HK-2 (cell line): ENCODE data around the gene FAH.
A peak's percentile ranks its signal among the peaks of the same experiment; 100 is the strongest.

Experiments
- DNase-seq: peaks from one replicate; pipeline ENCODE4 v3.0.0-alpha.2; 2018; ENCODE audit not compliant: unreplicated experiment

The FAH gene

DNA sequence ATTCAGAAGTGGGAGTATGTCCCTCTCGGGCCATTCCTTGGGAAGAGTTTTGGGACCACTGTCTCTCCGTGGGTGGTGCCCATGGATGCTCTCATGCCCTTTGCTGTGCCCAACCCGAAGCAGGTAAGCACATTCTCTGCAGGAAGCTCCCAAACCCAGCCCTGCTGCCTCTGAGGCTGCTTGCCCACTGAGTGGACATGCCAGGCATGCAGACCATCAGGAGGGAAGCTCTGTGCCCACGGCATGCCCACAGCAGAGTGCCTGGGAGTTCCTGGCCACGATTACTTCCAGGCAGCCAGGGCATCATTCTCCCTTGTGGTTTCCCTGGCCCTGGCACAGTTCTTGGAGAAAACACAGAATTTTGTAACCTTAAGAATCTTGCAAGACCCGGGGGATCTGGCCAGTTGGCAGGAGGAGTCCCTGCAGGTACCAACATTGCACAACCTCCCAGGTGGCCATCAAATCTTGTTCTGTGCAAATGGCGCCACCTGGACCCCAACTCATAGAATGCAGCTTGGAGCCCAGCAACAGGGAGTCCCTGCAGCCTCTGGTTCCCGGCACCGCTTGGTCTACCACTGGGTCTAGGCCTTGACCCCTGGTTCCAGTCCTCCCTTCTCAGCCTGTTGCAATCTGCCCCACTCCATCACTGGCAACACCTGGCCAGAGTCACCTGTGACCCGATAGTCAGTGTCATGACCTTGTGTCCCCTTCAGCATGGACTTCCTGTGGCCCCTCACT, 20.4 kb downstream of the FAH start:
- peak; percentile 68 for DNase-seq

DNA sequence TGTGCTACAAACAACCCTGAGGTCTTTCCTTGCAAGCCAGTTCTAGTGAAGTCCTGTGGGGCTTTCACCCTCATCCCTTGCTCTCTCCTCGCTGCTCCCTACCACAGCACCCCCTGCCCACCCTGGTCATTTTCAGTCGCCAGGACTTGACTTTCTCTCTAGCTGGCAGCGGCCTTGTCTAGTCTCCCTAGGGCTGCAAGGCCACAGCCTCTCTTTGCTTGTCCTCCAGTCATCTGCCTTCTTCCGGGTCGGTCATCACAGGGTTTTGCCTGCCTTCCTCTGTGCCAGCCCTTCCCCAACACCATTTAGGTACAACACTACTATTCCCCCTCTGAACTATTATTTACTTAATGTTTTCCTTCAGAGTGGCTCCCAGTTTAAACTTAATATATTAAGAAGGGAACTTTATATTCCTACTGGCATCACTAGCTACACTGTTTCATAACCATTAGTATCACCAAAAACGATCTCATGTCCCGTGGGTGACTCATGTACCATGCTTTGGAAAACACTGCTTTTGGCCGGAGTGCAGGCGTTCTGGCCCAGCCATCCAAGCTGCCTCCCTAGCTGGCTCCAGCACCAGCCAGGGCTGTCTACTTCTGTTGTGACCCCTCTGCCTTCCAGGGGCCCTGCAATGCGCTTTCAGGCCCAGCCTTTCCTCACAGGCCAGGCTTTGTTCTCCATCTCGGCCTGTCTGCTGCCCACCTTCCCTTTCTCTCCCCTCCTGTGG, 21.4 kb downstream of the FAH start:
- DNase-seq = no peak

DNA sequence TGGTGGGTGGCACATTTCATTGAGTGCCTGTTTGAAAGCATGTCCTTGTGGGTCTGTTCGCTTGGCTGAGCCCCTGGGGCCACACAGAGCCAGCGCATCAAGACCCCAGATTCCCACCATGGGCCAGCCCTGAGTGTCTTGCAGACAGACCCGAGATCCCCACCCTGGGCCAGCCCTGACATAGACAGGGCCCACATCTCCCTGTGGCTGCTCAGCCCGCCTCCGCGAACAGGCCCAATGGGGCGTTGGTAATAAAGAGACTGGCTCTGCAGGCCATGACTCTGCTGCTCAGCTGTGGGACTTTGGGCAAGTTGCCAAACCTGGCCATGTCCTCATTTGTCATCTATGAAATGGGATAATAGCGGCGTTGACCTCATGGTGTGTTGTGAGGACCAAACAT, 22.6 kb downstream of the FAH start:
- DNase-seq = no peak

DNA sequence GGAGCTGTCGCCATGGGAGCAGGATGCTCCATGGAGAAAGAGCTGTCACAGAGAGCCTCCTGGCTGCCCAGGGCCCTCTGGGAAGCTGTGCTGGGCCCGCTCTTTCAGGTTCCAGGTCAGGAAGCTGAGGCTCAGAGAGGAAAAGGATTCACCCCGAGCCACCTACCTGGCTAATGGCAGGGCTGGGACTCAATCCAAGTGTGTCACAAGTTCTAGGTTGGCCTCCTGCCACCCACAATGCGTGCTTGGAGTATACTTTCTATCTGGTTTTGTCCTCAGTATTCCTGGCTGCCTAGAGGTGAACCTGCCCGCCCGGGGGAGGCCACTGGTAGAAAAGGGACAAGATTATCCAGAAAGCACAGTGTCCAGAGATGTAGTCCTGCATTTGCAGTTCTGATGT, 23.6 kb downstream of the FAH start:
- no peak for DNase-seq

DNA sequence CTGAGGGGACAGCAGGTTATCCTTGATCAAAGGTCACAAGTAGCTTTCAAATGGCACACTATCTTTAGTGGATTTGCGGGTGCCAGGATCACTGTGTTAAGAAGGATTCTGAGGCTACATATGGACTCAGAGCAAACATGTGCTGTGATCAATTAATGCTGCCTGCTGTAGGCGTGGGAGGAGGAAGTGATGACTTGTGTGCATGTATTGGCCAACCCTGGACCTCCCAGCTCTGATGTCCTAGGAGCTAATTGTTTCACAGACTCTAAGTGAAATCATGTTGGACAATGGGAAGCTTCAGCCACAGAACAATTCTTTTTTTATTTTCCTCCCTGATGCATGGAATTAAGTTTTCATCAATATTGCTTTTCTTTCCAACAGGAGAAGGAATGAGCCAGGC, 24.4 kb downstream of the FAH start:
- no peak for DNase-seq

DNA sequence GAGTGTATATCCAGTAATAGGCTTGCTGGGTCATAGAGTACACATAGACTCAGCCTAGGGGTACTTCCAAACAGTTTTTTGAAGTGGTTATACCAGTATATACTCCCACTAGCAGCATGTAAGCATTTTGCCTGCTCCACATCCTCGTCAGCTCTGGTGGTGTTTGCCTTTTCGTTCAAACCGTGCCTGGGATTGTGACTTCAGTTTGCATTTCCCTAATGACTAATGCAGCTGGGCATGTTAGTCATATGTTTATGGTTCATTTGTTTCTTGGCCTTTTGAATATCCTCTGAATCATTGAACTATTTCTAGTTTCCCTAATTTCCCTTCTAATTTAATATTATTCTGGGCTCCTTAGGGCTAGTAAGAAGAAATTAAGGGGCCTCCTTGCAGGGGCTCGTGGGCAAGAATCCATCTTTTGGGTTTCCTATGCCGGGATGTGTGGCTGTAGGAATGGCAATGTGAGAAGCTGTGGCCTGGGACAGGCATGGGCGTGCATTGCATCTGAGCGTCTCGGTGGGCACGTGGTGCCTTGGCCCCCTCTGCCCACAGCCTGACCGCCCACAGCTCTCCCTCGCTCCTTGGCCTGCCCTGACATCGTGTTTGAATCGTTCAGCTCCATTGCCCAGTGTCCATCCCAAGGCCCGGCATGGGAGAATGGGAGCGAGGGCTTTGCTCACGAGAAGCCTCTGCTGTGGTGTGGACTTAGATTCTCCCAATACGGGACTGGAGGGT, 26.4 kb downstream of the FAH start:
- peak; percentile 34 for DNase-seq

DNA sequence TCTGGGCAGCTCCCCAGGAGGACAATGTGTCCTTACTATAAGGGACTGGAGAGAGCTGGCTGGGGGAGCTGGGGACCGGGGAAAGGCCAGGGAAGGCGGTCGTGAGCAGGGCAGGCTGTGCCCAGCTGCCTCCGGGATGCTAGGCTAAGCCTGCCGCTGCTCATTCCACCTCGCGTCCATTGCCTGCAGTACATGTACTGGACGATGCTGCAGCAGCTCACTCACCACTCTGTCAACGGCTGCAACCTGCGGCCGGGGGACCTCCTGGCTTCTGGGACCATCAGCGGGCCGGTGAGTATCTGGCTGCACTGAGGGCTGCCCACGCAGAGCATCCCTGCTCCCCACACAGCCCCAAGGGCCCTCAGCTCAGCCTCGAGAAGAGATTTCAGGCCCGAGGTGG, 27.1 kb downstream of the FAH start:
- no peak for DNase-seq

DNA sequence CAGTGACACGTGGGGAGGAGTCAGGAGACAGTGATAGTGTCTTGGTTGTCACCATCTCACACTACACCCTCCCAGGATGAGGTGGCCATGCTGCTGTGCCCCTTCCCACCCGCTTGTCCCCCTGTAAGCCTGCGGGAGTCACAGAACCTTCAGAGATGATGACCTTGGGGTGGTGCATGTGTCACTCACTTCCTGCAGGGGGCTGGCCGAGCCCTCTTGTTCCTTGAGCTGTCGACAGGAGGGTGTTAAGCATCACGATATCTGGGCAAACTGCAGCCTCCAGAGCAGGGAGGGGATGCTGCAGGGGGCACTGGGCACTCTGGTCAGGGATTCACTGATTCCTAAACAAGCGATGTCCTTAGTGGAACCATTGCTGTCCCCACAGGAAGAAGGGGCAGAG, 27.7 kb downstream of the FAH start:
- no peak for DNase-seq

DNA sequence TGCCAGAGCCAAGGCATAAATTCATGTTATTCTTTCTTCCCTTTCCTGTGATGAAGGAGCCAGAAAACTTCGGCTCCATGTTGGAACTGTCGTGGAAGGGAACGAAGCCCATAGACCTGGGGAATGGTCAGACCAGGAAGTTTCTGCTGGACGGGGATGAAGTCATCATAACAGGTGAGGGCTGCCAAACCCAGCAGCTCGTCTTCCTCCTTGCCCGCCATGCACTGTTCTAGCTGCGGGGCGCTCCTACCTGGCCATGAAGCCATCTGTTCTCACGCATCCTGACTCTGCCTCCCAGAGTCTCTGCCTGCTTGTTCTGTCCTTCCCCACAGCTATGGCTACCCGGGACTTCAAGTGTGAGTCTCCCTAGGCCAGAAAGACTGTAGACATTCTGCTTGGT, 28.2 kb downstream of the FAH start:
- DNase-seq = no peak

DNA sequence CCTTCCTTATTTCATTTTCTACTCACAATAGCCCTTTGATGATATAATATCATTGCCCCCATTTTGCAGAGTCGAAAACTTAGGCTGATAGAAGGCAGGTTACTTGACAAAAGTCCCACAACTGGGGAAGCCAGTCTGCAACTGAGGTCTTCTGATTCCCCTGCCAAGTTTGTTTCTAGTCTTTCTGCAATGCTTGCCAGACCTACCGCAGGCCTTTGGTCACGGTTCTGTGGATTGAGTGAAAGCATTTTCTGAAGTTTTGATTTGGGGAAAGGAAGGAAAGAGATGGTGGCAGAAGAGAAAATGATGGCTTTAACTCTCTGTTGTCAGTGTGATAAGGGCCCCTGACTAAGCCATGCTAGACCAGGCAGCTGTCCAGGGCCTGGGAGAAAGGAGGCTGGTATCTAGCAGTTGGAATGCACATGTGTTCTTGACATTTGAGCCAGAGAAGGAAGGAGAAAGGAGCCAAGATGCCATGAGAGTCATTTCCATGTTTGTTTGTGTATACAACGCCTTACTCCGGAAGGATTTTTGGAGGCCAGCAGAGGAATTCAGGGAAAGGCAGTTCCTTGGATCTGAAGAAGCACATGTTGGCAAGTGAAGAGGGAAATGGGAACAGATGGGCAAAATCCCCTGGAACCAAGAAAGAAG, 29.9 kb downstream of the FAH start:
- DNase-seq = no peak

DNA sequence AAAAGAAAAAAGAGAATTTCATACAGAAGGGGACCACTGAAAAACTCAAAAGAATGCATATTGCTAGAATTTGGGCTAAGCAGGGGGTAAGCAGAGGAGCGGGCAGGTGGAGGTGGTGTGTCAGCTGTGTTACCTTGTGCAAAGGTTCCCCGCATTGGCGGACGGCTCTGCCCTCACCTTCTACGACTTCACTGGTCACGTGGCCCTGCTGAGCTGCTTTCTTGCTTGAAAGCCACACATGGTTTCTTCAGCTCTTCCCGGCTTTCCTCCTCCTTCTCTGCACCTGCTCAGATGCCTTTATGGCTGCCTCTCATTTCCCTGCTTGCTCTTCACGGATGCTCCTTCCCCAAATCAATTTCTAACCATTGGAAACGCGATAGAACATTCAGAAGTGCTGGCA, 30.5 kb downstream of the FAH start:
- no peak for DNase-seq

DNA sequence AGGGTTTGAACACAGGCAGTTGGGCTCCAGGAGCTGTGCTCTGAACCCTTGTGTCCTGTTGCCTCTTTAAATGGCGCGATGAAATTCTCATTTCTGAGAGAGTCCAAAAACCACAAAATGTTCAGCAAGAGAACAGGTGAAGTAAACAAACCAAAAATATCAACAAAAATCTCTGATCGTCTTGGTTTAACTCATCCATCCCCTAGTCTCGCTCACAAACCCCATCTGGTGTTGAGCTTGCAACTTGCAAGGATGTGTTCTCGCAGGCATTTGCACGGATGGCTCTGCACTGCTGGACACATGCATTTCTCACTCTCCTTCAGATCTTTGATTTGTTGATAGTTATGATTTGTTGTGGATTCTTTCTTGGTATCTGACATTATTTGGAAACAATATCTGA, 31.1 kb downstream of the FAH start:
- DNase-seq = no peak

DNA sequence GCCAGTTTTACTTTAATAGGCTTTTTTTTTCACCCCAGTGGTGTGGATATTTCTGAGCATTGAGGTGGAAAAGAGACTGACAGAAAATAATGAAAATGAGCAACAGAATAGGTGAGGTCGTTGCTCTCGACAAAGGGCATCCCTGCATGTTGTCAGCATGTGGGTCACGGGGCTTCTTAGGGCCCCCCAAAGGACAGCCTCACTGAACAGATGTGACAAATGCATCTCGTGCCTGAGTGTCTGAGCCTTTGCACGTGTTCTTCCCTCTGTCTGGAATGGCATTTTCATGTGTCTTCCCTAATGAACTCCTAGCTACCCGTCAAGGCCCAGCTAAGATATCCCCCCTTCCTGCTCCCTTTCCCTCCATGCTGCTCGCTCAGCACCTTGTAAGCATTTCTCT, 31.8 kb downstream of the FAH start:
- DNase-seq = no peak

DNA sequence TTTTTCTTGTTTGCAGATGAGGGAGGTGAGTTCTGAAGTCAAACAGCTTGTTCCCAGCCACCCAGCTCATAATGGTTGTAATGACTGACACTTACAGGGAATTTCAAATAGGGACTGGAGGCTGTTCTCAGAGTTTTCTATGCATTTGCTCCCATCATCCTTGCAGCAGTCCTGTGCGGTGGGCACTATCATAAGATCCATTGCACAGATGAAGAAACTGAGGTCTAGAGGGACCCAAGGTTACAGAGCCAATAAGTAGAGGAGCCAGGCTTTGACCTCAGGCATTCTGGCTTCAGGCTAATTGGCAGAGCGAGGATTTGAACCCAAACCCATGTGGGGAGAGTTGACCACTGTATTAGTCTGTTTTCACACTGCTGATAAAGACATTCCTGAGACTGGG, 32.4 kb downstream of the FAH start:
- no peak for DNase-seq

DNA sequence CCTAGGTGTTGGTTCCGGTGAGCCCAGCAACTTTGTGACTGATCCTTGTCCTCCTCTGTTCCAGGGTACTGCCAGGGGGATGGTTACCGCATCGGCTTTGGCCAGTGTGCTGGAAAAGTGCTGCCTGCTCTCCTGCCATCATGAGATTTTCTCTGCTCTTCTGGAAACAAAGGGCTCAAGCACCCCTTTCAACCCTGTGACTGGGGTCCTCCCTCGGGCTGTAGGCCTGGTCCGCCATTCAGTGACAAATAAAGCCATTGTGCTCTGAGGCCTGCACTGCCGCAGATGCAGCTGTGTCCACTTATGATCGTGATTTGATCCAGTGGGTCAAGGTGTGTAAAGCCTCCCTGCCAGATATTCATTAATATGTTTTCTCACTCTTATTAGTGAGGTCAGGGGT, 33.3 kb downstream of the FAH start:
- DNase-seq = no peak

DNA sequence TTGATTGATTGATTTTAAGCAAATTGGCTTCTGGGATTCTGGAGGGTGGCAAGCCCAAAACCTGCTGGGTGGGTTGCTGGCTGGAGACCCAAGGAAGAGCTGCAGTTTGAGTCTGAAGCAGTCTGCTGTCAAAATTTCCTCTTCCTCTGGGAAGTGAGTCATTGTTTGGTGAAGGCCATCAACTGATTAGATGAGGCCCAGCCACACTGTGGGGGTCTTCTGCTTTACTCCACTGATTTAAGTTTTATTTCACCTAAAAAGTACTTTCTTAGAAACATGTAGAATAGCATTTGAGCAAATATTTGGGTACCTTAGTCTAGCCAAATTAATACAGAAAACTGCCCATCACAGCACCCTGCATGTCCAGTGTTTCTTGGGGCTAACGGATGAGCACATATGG, 33.8 kb downstream of the FAH start:
- DNase-seq = no peak

DNA sequence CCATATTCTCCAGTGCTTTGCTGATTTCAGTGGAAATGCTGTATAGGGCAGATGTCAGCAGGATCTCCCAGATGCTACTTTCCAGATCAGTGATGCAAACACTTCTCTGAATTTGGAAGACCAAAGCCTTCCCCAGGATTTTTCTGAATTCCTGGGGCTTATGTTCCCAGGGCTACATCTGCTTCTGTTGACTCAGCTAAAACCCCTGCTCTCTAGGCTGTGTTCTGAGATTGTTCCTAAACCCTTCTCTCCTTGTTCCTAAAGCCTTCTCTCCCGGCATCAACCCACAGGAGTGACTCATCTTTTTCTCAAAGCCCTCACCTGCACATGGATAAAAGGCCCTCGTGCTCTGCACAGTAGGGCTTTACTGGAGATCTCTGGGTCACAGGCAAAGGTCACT, 35.5 kb downstream of the FAH start:
- no peak for DNase-seq

DNA sequence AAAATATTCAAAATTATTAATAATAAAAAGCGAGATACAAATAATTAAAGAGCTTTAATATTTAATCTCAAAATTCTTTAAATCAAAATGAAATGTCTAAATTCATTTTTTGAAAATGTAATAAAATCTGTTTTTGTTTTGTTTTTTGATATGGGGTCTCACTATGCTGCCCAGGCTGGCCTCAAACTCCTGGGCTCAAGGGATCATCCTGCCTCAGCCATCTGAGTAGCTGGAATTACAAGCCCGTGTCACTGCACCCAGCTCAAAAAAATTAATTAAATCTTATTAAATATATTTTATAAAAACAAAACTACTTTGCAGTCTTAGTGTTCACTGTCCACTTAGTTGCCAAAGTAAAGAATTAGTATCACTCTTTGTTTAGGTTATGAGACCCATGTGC, 38.4 kb downstream of the FAH start:
- DNase-seq = no peak

DNA sequence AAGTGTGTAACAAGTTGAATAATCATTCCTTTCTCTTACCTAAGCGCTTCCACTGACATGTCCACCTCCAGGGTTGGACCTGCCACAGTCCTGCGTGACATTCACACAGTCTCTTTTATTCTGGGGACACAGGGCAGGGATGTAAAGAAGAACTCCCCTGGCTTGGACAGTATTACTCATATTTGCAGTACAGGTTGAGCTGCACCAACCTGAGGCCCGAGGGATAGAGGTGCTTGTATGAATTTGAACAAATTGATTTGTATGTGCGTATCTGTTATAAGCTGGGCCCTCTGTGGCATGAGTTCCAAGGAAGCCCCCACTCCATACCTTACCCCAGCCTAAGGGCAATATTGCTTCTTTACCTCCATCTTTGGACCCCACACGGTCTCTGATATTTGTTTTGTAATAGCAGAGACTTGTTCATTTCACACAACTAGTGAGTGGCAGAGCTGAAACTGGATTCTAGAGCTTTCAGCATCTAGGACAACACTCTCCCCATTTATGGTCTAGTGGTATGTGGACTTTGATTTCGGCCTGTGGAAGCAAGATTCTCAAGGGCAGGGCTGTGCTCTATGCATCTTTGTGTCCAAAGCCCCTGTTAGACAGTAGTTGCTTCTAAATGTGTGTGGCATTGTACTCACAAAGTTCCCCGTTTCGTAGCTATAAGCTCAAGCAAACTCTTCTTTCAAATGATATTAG, 39.2 kb downstream of the FAH start:
- DNase-seq = no peak

DNA sequence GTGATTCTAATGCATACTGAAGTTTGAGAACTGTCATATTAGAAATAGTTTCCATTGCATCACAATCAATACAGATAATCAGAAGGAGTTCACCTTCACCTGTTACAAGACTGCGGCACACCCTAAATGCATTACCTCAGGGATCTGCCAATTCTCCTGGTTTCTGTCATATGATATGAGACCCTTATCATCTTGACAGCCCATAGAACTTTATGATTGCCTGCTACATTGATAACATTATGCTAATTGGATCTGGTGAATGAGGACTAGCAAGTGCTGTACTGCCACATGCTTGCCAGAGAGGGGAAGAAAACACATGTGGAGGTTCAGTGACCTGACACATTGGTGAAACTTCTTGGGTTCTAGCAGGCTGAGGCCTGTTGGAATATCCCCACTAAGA, 41.4 kb downstream of the FAH start:
- DNase-seq = no peak

DNA sequence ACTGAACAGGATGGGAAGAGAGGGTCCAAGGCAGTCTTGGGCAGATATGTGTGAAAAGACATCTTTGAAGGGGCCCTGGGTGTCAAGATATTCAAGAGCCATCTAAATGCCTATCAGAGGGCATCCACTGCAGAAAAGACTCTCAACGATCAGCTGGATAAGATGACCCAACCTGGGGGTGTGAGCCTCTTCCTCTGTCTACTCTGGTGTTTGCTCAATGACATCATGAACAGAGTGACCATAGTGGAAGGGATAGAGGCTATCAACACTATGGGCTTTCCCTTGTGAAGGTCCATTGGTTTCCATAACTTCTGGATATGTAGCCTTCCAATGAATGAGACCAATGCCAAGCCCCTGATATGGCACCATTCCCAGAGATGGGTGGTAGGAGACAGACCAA, 42.1 kb downstream of the FAH start:
- DNase-seq = no peak

DNA sequence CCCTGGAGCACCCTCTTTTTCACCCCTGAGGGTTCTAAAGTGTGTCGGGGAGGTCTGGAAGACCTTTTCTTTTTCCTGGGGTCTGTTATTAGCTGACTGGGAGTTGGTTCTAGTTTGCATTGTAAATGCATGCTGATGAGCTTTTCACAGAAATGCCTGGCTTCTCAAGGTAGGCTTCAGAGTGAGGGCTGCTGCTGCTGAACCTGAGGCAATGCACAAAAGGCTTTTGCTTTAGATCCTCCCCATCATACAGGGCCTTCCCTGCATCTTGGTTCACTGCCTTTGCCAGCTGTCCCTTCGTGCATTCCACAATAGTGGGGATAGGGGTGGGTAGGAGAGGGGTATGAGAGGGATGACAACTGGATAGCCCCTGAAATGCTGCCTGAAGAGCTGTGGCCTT, 46.6 kb downstream of the FAH start:
- no peak for DNase-seq
